GM21526 (cell line): ENCODE data around the gene F8.

Source experiments
- ATAC-seq: cut with Tn5 transposase; IDR thresholded peaks from one replicate; pipeline ENCODE4 v1.9.1; 2021; ENCODE audit warnings: moderate library complexity; ENCODE audit not compliant: unreplicated experiment, low FRiP score

The F8 gene

DNA sequence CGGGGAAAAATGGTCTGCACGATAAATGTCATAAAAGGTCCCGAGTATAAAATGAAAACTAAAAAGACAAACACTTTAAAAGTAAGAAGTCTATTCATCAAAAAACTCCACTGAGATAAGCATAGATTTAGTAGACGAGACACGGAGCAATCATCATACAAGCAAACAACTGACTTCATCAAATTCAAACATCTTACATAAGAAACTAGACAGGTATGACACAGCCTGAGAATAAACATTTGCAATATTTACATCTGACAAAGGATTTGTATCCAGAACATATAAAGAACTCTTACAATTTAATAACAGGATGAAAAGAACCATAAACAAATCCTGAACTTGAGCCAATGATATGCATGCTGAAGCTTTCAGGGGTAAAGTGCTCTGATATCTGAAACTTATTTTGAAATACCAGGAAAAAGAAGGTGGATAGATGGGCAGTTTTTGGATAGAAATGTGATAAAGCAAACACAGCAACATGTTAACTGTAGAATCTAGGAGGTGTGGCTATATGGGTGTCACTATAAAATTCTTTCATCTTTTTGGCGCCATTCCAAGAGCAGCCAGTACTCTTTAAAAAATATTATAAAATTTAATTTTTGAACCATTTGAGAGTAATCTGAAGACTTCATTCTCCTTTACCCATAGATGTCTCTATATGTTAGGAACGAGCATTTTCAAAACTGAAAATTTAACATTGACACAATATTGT, 229.3 kb downstream of the F8 start:
- ATAC-seq, result no peak

DNA sequence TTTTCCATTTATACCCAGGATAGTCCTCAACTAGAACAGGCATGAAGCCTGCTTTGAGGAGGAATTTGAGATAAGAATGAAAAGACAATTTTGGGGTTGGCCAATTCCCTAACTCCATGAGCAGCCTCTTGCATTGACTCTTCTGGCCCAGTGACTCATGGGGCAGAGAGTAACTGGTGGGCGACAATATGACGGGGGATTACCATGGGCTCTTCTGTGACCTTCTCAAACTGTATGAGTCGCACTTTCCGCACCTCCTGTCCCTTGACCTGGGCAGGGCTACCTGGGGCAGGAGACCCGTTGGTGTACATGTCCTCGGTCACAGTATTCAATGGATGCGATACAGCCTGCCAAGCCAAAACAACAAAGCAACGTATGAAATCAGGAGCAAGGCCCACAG, 230.6 kb downstream of the F8 start:
- no peak for ATAC-seq

DNA sequence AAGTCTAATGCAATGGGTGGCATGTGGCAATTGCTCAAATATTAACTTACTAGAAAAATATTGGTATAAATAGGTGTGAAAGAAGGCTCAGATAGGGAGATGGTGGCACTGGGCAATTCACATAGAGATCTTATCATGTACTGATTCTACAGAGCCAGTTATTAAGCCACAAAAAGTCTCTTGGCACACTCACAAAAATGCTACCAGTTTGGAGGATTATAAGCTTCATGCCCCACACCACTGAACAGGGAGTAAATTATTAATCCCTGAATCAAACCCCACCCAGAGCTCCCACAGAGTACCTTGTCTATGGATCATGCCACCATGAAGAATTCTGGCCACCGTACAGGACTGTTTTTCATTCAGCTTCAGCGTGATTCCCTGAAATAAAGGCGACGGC, 231.1 kb downstream of the F8 start:
- ATAC-seq, result no peak
